MCF 10A (cell line): ENCODE results near the gene CYP4A22. TPM values are rescaled to one million over a fixed set of nuclear protein-coding genes. Genes with fewer than 3 reads are reported as not detected.

ENCODE experiments used
- BruUV-seq: library from RNA; stranded (reverse); fragments of 400-500 nt; replicated peaks from 2 replicates; lab custom pipeline; 2021; lab: Mats Ljungman, UMichigan
- CTCF ChIA-PET: fragments of 300-600 bp; sonication (Branson Sonifier 250); formaldehyde crosslinking; extraction: SDS; loops from one replicate; lab custom pipeline; 2021; ENCODE audit warnings: antibody characterized with exemption, inconsistent platforms; lab: Yijun Ruan, JAX
- POLR2A ChIA-PET: fragments of 300-600, 350-650 bp; sonication (Branson Sonifier 250); formaldehyde crosslinking; extraction: SDS; loops from one replicate; lab custom pipeline; 2020; ENCODE audit warnings: antibody characterized with exemption, inconsistent platforms; lab: Yijun Ruan, JAX
- DNase-seq: peaks from one replicate; pipeline ENCODE4 v3.0.0-alpha.2; 2018; ENCODE audit not compliant: unreplicated experiment
- H3K27ac Mint-ChIP-seq: one replicate; pipeline ENCODE4 v1.8.0; 2022; ENCODE audit warnings: mild to moderate bottlenecking, low read depth, mixed read lengths; ENCODE audit not compliant: unreplicated experiment
- H3K27me3 Mint-ChIP-seq: one replicate; pipeline ENCODE4 v1.8.0; 2022; ENCODE audit warnings: mixed read lengths; ENCODE audit not compliant: insufficient read depth, unreplicated experiment
- H3K36me3 Mint-ChIP-seq: one replicate; pipeline ENCODE4 v1.8.0; 2022; ENCODE audit warnings: mild to moderate bottlenecking, moderate library complexity, mixed read lengths; ENCODE audit not compliant: insufficient read depth, unreplicated experiment
- H3K4me1 Mint-ChIP-seq: one replicate; pipeline ENCODE4 v1.8.0; 2022; ENCODE audit warnings: mixed read lengths; ENCODE audit not compliant: insufficient read depth, unreplicated experiment
- H3K4me3 Mint-ChIP-seq: one replicate; pipeline ENCODE4 v1.8.0; 2022; ENCODE audit warnings: mild to moderate bottlenecking, moderate library complexity, mixed read lengths; ENCODE audit not compliant: unreplicated experiment
- H3K9me3 Mint-ChIP-seq: one replicate; pipeline ENCODE4 v1.8.0; 2022; ENCODE audit warnings: mixed read lengths; ENCODE audit not compliant: unreplicated experiment
- CTCF ChIP-seq: fragments of 200-600 bp; IDR thresholded peaks from one replicate; pipeline ENCODE4 v1.8.0; 2022; ENCODE audit warnings: antibody characterized with exemption, mild to moderate bottlenecking; ENCODE audit not compliant: unreplicated experiment
- intact Hi-C: fragments of 100-400 bp; cut with micrococcal nuclease; formaldehyde crosslinking; loops from 2 replicates; pipeline ENCODE4 v1.14.1; 2022
- total RNA-seq: library from RNA; stranded (reverse); gene quantifications from 2 replicates; pipeline ENCODE4 v1.2.3, GENCODE V29; 2022

Gene CYP4A22
- total RNA-seq, 1 experiment from 2014 or later, result not detected

GRCh38 chr1:47172782-47173181, 35.5 kb downstream of the CYP4A22 start:
- Mint-ChIP-seq H3K36me3 (no peaks in the 10 kb centered on the region), H3K4me1 (peaks cover 16% of the 10 kb centered on the region), H3K27me3 (no peaks in the 10 kb centered on the region), H3K9me3 (no peaks in the 10 kb centered on the region), H3K4me3 (no peak overlapping the region), H3K27ac (no peak overlapping the region)
- ChIA-PET CTCF (interaction anchor here (1.0 to 3.9 kb wide), 5 partner anchors 9 to 422 kb away, joined by 3 to 24 read pairs (median 4); partner anchors contain the start of gene PDZK1IP1), POLR2A (no interaction called here)
- intact Hi-C loops, result loop anchor here (10.0 kb wide), 1 partner anchor 178 kb away; no protein-coding TSS in a partner anchor
- no peak for TF ChIP-seq CTCF
- BruUV-seq, result no TSS peak
- DNase-seq, result no peak

GRCh38 chr1:47174656-47175020, 37.4 kb downstream of the CYP4A22 start:
- H3K9me3 Mint-ChIP-seq, result no peaks in the 10 kb centered on the region
- no peak overlapping the region for H3K27ac Mint-ChIP-seq
- no peak for DNase-seq
- H3K4me3 Mint-ChIP-seq, result no peak overlapping the region
- no peak for TF ChIP-seq CTCF
- peaks cover 33% of the 10 kb centered on the region for H3K4me1 Mint-ChIP-seq
- no TSS peak for BruUV-seq
- intact Hi-C loops, result loop anchor here (1.0 to 10.0 kb wide), 4 partner anchors 72 to 553 kb away; no protein-coding TSS in a partner anchor
- H3K27me3 Mint-ChIP-seq, result no peaks in the 10 kb centered on the region
- ChIA-PET CTCF (interaction anchor here (0.5 to 4.9 kb wide), 32 partner anchors 9 to 793 kb away, joined by 3 to 38 read pairs (median 4); partner anchors contain the start of genes EFCAB14, MKNK1 and PDZK1IP1), POLR2A (no interaction called here)
- no peaks in the 10 kb centered on the region for H3K36me3 Mint-ChIP-seq

- no peaks in the 10 kb centered on the region for H3K9me3 Mint-ChIP-seq
- DNase-seq, result peak; percentile 71
- POLR2A ChIA-PET, result interaction anchor here (0.6 to 0.9 kb wide), 3 partner anchors 62 to 553 kb away, joined by 3 read pairs; no protein-coding TSS in a partner anchor
- H3K27ac Mint-ChIP-seq, result peak overlapping the region; percentile 57
- no TSS peak for BruUV-seq
- H3K4me3 Mint-ChIP-seq, result peak overlapping the region; percentile 58
- H3K36me3 Mint-ChIP-seq, result no peaks in the 10 kb centered on the region
- CTCF ChIA-PET, result interaction anchor here (0.5 to 4.9 kb wide), 49 partner anchors 8 to 793 kb away, joined by 3 to 38 read pairs (median 4); partner anchors contain the start of genes EFCAB14, MKNK1 and PDZK1IP1
- intact Hi-C loops, result loop anchor here (1.0 to 10.0 kb wide), 4 partner anchors 73 to 552 kb away; no protein-coding TSS in a partner anchor
- peak; percentile 90 for TF ChIP-seq CTCF
- H3K27me3 Mint-ChIP-seq, result no peaks in the 10 kb centered on the region
- H3K4me1 Mint-ChIP-seq, result peaks cover 37% of the 10 kb centered on the region
Measured at GRCh38 chr1:47175227-47175934, 38.1 kb downstream of the CYP4A22 start.

- H3K36me3 Mint-ChIP-seq, result no peaks in the 10 kb centered on the region
- no peak for DNase-seq
- intact Hi-C loops, result loop anchor here (2.0 to 10.0 kb wide), 4 partner anchors 76 to 549 kb away; no protein-coding TSS in a partner anchor
Measured at GRCh38 chr1:47178020-47178419, 40.8 kb downstream of the CYP4A22 start.

More at GRCh38 chr1:47178020-47178419, 40.8 kb downstream of the CYP4A22 start:
- H3K27ac Mint-ChIP-seq, result no peak overlapping the region
- TF ChIP-seq CTCF, result no peak
- CTCF ChIA-PET, result interaction anchor here (0.5 to 8.1 kb wide), 21 partner anchors 10 to 700 kb away, joined by 3 to 158 read pairs (median 5); partner anchors contain the start of genes CMPK1 and PDZK1IP1
- no peaks in the 10 kb centered on the region for H3K9me3 Mint-ChIP-seq
- TSS peak; percentile 14 for BruUV-seq
- POLR2A ChIA-PET, result interaction anchor here (0.5 to 6.4 kb wide), 9 partner anchors 14 to 420 kb away, joined by 3 to 82 read pairs (median 7); partner anchors contain the start of genes CMPK1, FOXD2, PDZK1IP1 and STIL
- H3K4me3 Mint-ChIP-seq, result no peak overlapping the region
- H3K4me1 Mint-ChIP-seq, result peaks cover 59% of the 10 kb centered on the region
- H3K27me3 Mint-ChIP-seq, result no peaks in the 10 kb centered on the region
